Vagina (tissue), 2 donors: ENCODE results near the gene CEACAM19.

ENCODE experiments used
- POLR2A ChIP-seq, 2 donors: fragments of 450-650 bp; IDR thresholded peaks; one replicate each; pipeline ENCODE4 v1.6.1; 2017; ENCODE audit warnings: antibody characterized with exemption in 2 of 2, mild to moderate bottlenecking in 2 of 2, moderate library complexity in 2 of 2
- POLR2AphosphoS5 ChIP-seq, 2 donors: sonication (generic); formaldehyde crosslinking; IDR thresholded peaks; one replicate each; pipeline ENCODE4 v1.9.0; 2017; ENCODE audit warnings: antibody characterized with exemption in 2 of 2, mild to moderate bottlenecking in 2 of 2, low read depth in 1 of 2; ENCODE audit not compliant: insufficient read depth in 1 of 2
- TF ChIP-seq, protein P1 (sequence below), 3 experiments: fragments of 450-650 bp in 2 of 3; fragments of 200-600 bp in 1 of 3; sonication (generic) in 1 of 3; IDR thresholded peaks; one replicate each; pipeline ENCODE4 v1.5.1; 2017 to 2019; ENCODE audit warnings: antibody characterized with exemption in 3 of 3, mild to moderate bottlenecking in 2 of 3, moderate library complexity in 2 of 3

DNA sequence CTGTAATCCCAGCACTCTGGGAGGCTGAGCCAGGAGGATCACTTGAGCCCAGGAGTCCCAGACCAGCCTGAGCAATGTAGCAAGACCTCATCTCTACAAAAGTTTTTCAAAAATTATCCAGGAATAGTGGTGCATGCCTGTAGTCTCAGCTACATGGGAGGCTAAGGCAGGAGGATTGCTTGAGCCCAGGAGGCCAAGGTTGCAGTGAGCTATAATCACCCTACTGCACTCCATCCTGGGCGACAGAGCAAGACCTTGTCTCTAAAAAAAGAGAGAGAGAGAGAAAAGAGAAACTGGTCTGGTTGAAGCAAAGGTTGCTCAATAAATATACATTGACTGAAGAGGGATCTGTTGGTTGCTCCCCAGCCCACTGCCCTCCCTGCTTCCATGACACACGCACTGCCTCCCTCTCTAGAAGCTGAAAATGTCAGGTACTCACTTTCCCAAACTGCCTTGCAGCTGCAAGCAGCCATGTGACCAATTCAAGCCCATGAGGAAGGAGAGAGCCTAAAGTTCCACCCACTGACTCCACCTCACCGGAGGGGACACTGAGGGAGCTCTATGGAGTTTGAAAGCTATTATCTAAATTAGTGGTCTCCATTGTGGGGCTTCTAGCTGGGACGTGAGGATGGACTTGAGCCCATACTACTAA lies 41.7 kb downstream of the CEACAM19 start:
- TF ChIP-seq POLR2A (IDR thresholded peaks at IDR 0.05) (no peak), POLR2AphosphoS5 (IDR thresholded peaks at IDR 0.05; ENCODE audit: insufficient read depth in 1 of 2, low read depth in 1 of 2) (no peak)
- TF ChIP-seq, protein P1, sequence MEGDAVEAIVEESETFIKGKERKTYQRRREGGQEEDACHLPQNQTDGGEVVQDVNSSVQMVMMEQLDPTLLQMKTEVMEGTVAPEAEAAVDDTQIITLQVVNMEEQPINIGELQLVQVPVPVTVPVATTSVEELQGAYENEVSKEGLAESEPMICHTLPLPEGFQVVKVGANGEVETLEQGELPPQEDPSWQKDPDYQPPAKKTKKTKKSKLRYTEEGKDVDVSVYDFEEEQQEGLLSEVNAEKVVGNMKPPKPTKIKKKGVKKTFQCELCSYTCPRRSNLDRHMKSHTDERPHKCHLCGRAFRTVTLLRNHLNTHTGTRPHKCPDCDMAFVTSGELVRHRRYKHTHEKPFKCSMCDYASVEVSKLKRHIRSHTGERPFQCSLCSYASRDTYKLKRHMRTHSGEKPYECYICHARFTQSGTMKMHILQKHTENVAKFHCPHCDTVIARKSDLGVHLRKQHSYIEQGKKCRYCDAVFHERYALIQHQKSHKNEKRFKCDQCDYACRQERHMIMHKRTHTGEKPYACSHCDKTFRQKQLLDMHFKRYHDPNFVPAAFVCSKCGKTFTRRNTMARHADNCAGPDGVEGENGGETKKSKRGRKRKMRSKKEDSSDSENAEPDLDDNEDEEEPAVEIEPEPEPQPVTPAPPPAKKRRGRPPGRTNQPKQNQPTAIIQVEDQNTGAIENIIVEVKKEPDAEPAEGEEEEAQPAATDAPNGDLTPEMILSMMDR (IDR thresholded peaks at IDR 0.05): no peak
